Naive thymus-derived CD4-positive, alpha-beta T cell (primary cell): ENCODE results near the gene APH1B. TPM values are rescaled to one million over a fixed set of nuclear protein-coding genes. Genes with fewer than 3 reads are reported as not detected.

Source experiments
- ATAC-seq: fragments of 150-1000 bp; cut with Tn5 transposase; 2 replicates; pipeline ENCODE4 v1.10.0; 2021; ENCODE audit warnings: mild to moderate bottlenecking, moderate library complexity
- CTCF ChIA-PET: fragments of 350-600 bp; sonication (Branson Sonifier 250); formaldehyde crosslinking; loops from one replicate; lab custom pipeline; 2021; ENCODE audit warnings: antibody characterized with exemption; lab: Charles Lee
- POLR2A ChIA-PET: fragments of 350-600 bp; sonication (Branson Sonifier 250); formaldehyde crosslinking; loops from one replicate; lab custom pipeline; 2021; ENCODE audit warnings: antibody characterized with exemption, inconsistent platforms; lab: Charles Lee
- DNase-seq, 9 donors: peaks; one replicate each; pipeline versions ENCODE4 v3.0.0 to v3.0.0-alpha.2; 2020 to 2022; ENCODE audit warnings: mixed read lengths in 1 of 9
- H3K27ac ChIP-seq: one replicate; pipeline ENCODE4 v1.7.0; 2013; ENCODE audit warnings: mild to moderate bottlenecking, low read depth, low read length, moderate library complexity
- H3K27me3 ChIP-seq, 2 donors: one replicate each; pipeline ENCODE4 v1.7.0; 2013; ENCODE audit warnings: low read length in 2 of 2, mild to moderate bottlenecking in 2 of 2, moderate library complexity in 2 of 2; ENCODE audit not compliant: control insufficient read depth in 2 of 2, insufficient read depth in 2 of 2
- H3K36me3 ChIP-seq, 3 experiments: 1 replicate in 2 of 3; 2 replicates in 1 of 3; pipeline ENCODE4 v1.7.0; 2013; ENCODE audit warnings: low read length in 3 of 3, mild to moderate bottlenecking in 3 of 3, moderate library complexity in 1 of 3; ENCODE audit not compliant: insufficient read depth in 3 of 3, control insufficient read depth in 2 of 3
- H3K4me1 ChIP-seq, 2 donors: one replicate each; pipeline ENCODE4 v1.7.0; 2013; ENCODE audit warnings: low read length in 2 of 2, mild to moderate bottlenecking in 2 of 2, moderate library complexity in 1 of 2; ENCODE audit not compliant: control insufficient read depth in 2 of 2, insufficient read depth in 2 of 2
- H3K4me3 ChIP-seq: 2 replicates; pipeline ENCODE4 v1.7.0; 2013; ENCODE audit warnings: mild to moderate bottlenecking, low read length
- H3K9me3 ChIP-seq, 3 experiments: 1 replicate in 2 of 3; 2 replicates in 1 of 3; pipeline ENCODE4 v1.7.0; 2013; ENCODE audit warnings: low read length in 3 of 3; ENCODE audit not compliant: control insufficient read depth in 2 of 3
- H3K27ac Mint-ChIP-seq, 9 donors: one replicate each; pipeline ENCODE4 v1.8.0; 2020 to 2022; ENCODE audit warnings: mixed read lengths in 9 of 9, mild to moderate bottlenecking in 8 of 9, moderate library complexity in 5 of 9, inconsistent platforms in 2 of 9
- H3K27me3 Mint-ChIP-seq, 5 donors: one replicate each; pipeline ENCODE4 v1.8.0; 2021 to 2022; ENCODE audit warnings: mixed read lengths in 5 of 5, mild to moderate bottlenecking in 1 of 5
- H3K36me3 Mint-ChIP-seq, 5 donors: one replicate each; pipeline ENCODE4 v1.8.0; 2020 to 2022; ENCODE audit warnings: mixed read lengths in 5 of 5, mild to moderate bottlenecking in 3 of 5, inconsistent platforms in 1 of 5
- H3K4me1 Mint-ChIP-seq, 7 donors: one replicate each; pipeline ENCODE4 v1.8.0; 2020 to 2022; ENCODE audit warnings: mixed read lengths in 7 of 7, mild to moderate bottlenecking in 3 of 7, inconsistent platforms in 1 of 7
- H3K4me3 Mint-ChIP-seq, 10 donors: one replicate each; pipeline ENCODE4 v1.8.0; 2020 to 2022; ENCODE audit warnings: mild to moderate bottlenecking in 10 of 10, mixed read lengths in 10 of 10, moderate library complexity in 6 of 10, inconsistent platforms in 2 of 10
- H3K9me3 Mint-ChIP-seq, 11 donors: one replicate each; pipeline ENCODE4 v1.8.0; 2020 to 2022; ENCODE audit warnings: mixed read lengths in 11 of 11, mild to moderate bottlenecking in 4 of 11, inconsistent platforms in 1 of 11, moderate library complexity in 1 of 11
- intact Hi-C, 2 donors: fragments of 100-400 bp; cut with micrococcal nuclease; formaldehyde crosslinking; loops; one replicate each; pipeline ENCODE4 v1.15.1; 2023
- polyA plus RNA-seq, 2 donors: library from polyadenylated mRNA; unstranded; fragments of 300-500 nt; fragmentation: Illumina TruSeq; gene quantifications; one replicate each; pipeline ENCODE4 v1.2.3, GENCODE V29; 2021
- total RNA-seq, 6 experiments: library from RNA in 5 of 6; stranded (reverse) in 5 of 6; gene quantifications; 1 replicate in 5 of 6; 2 replicates in 1 of 6; pipeline ENCODE4 v1.2.3 and lab custom pipeline; 2021 to 2026

APH1B gene
- total and polyA plus RNA-seq, 7 experiments from 2014 or later, result 9.9 to 29.9 (median 17.3) TPM

DNA sequence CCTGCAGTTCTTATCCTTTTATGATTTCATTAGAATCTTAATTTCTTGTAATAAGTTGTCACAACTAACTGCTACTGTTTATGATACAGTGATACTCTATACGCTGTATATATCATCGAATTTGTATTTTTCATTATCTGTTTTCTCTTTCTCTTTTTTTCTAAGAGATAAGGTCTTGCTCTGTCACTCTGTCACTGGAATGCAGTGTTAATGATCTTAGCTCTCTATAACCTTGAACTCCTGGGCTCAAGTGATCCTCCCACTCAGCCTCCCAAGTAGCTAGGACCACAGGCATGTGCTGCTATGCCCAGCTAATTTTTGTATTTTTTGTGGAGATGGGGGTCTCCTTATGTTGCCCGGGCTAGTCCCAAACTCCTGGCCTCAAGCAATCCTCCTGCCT lies 14.8 kb downstream of the APH1B start:
- intact Hi-C loops, result no loop called here
- H3K36me3 ChIP-seq, result peaks cover 0 to 5% (median 4%) of the 10 kb centered on the region in 3 experiments
- ATAC-seq (no peak), DNase-seq (no peak)
- POLR2A ChIA-PET, result no interaction called here
- CTCF ChIA-PET, result no interaction called here
- H3K4me3 Mint-ChIP-seq, result no peak overlapping the region
- H3K4me1 Mint-ChIP-seq, result peaks cover 7 to 23% (median 18%) of the 10 kb centered on the region in 7 donors
- no peak overlapping the region for H3K4me3 ChIP-seq
- no peaks in the 10 kb centered on the region for H3K9me3 Mint-ChIP-seq
- H3K36me3 Mint-ChIP-seq, result peaks cover 2 to 41% (median 14%) of the 10 kb centered on the region in 5 donors
- no peaks in the 10 kb centered on the region for H3K4me1 ChIP-seq
- no peaks in the 10 kb centered on the region for H3K27me3 ChIP-seq
- H3K27me3 Mint-ChIP-seq, result no peaks in the 10 kb centered on the region
- H3K27ac Mint-ChIP-seq, result no peak overlapping the region
- no peaks in the 10 kb centered on the region for H3K9me3 ChIP-seq
- H3K27ac ChIP-seq, result no peak overlapping the region

DNA sequence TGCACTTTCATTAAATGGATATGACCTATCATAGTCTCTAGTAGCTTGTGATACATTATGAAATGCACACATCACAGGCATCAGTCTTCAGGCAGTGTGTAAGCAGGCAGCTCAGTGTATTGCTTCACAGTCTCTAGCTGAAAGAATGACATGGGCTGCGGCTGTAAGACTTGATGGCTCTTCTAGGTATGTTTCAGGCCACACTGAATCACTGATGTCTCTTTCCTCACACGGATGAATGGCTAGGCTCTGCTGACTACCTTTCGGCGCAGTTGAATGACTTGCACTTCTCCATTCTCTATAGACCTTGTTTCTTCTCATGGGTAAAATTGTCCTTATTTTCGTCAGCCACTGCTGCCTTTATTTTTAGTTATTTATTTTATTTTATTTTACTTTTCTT lies 15.4 kb downstream of the APH1B start:
- no peaks in the 10 kb centered on the region for H3K27me3 ChIP-seq
- Mint-ChIP-seq H3K9me3 (no peaks in the 10 kb centered on the region), H3K27ac (peak overlapping the region in 1 of 9 donors; percentile 16), H3K4me1 (peaks cover 7 to 23% (median 19%) of the 10 kb centered on the region in 7 donors), H3K36me3 (peaks cover 2 to 42% (median 18%) of the 10 kb centered on the region in 5 donors), H3K4me3 (no peak overlapping the region), H3K27me3 (no peaks in the 10 kb centered on the region)
- ATAC-seq (no peak), DNase-seq (no peak)
- ChIA-PET CTCF (no interaction called here), POLR2A (no interaction called here)
- no peaks in the 10 kb centered on the region for H3K4me1 ChIP-seq
- H3K4me3 ChIP-seq, result no peak overlapping the region
- H3K27ac ChIP-seq, result no peak overlapping the region
- H3K9me3 ChIP-seq, result no peaks in the 10 kb centered on the region
- H3K36me3 ChIP-seq, result peaks cover 0 to 11% (median 4%) of the 10 kb centered on the region in 3 experiments
- intact Hi-C loops, result no loop called here

DNA sequence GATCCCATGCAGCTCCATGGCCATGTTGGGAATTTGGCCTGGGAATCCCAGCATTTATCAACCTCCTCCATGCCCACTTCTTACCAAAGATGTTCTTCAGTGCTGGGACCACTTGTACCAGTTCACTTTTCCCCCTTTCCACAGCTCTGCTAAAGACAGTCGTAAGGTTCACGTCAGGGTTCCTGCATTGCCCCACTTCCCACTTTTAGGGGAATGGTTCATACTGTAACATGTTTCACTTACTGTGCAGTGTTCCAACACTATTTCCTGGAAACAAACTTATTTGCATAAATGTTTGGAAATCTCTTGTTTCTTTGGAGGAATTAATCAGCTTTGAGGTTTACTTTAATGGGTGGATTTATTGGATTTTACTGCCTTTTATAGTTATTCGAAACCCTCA lies 17.0 kb downstream of the APH1B start:
- H3K27ac Mint-ChIP-seq, result peak overlapping the region in 1 of 9 donors; percentile 34
- no peak overlapping the region for H3K4me3 Mint-ChIP-seq
- no peaks in the 10 kb centered on the region for H3K9me3 ChIP-seq
- CTCF ChIA-PET, result interaction anchor here (1.5 kb wide), 1 partner anchor 108 kb away, joined by 3 read pairs; no protein-coding TSS in a partner anchor
- ATAC-seq, result no peak
- peaks cover 0 to 15% (median 0%) of the 10 kb centered on the region in 3 experiments for H3K36me3 ChIP-seq
- peaks cover 2 to 50% (median 29%) of the 10 kb centered on the region in 5 donors for H3K36me3 Mint-ChIP-seq
- no peaks in the 10 kb centered on the region for H3K27me3 Mint-ChIP-seq
- H3K4me1 Mint-ChIP-seq, result peaks cover 0 to 14% (median 13%) of the 10 kb centered on the region in 7 donors
- H3K27ac ChIP-seq, result no peak overlapping the region
- H3K9me3 Mint-ChIP-seq, result no peaks in the 10 kb centered on the region
- intact Hi-C loops, result no loop called here
- POLR2A ChIA-PET, result no interaction called here
- H3K27me3 ChIP-seq, result no peaks in the 10 kb centered on the region
- no peak for DNase-seq
- no peaks in the 10 kb centered on the region for H3K4me1 ChIP-seq
- H3K4me3 ChIP-seq, result no peak overlapping the region

DNA sequence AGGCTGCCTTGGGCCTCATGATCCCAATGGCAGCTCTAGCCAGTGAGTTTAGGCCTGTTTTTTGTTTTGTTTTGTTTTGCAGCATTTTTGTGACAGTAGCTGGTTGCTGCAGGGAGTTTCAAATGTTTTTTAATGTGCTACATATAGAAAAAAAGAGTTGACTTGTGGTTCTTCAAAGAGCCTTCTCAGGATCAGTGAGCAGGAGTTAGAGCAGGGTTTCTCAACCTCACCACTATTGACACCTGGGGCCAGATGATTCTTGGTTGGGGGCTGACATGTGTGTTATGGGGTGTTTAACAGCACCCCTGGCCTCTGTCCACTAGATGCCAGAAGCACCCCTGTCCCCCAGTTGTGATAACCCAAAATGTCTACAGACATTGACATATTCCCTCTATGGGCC lies 17.9 kb downstream of the APH1B start:
- Histone ChIP-seq H3K4me1 (no peaks in the 10 kb centered on the region), H3K4me3 (no peak overlapping the region), H3K9me3 (no peaks in the 10 kb centered on the region), H3K27me3 (no peaks in the 10 kb centered on the region), H3K27ac (no peak overlapping the region), H3K36me3 (peaks cover 0 to 24% (median 0%) of the 10 kb centered on the region in 3 experiments)
- ATAC-seq (no peak), DNase-seq (no peak)
- H3K27ac Mint-ChIP-seq, result peak overlapping the region in 2 of 9 donors; percentile 13 to 22
- peaks cover 0 to 14% (median 13%) of the 10 kb centered on the region in 7 donors for H3K4me1 Mint-ChIP-seq
- no peaks in the 10 kb centered on the region for H3K27me3 Mint-ChIP-seq
- H3K4me3 Mint-ChIP-seq, result no peak overlapping the region
- ChIA-PET POLR2A (no interaction called here), CTCF (interaction anchor here (0.8 to 1.5 kb wide), 2 partner anchors 107 to 772 kb away, joined by 3 read pairs; no protein-coding TSS in a partner anchor)
- no peaks in the 10 kb centered on the region for H3K9me3 Mint-ChIP-seq
- H3K36me3 Mint-ChIP-seq, result peaks cover 2 to 59% (median 38%) of the 10 kb centered on the region in 5 donors
- intact Hi-C loops, result no loop called here

DNA sequence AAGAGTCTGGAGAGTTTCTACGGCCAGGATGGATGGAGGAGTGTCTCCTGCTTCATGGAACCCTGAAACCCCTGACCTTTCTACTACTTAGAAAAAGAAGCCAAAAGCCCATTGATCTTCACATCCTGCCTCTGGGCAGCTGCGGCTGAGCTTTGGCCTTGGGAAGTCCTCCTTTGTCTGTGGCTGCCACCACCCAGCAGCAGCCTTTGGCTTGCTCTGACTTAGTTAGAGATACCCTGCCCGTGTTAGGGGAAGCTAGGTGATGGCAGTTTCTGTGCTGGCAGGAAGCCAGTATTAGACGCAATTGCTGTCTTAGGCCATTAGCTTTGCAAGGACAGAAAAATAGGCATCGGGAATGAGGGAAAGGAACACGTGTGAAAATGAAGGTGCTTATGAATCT lies 18.8 kb downstream of the APH1B start:
- H3K27ac Mint-ChIP-seq, result no peak overlapping the region
- H3K4me3 ChIP-seq, result no peak overlapping the region
- no peak for DNase-seq
- no peaks in the 10 kb centered on the region for H3K4me1 ChIP-seq
- H3K4me1 Mint-ChIP-seq, result peaks cover 0 to 14% (median 13%) of the 10 kb centered on the region in 7 donors
- H3K9me3 ChIP-seq, result no peaks in the 10 kb centered on the region
- no peaks in the 10 kb centered on the region for H3K9me3 Mint-ChIP-seq
- H3K36me3 ChIP-seq, result peaks cover 0 to 30% (median 0%) of the 10 kb centered on the region in 3 experiments
- ChIA-PET POLR2A (interaction anchor here (0.6 kb wide), 1 partner anchor 18 kb away, joined by 3 read pairs; no protein-coding TSS in a partner anchor), CTCF (interaction anchor here (0.8 to 0.9 kb wide), 2 partner anchors 105 to 771 kb away, joined by 3 to 4 read pairs; no protein-coding TSS in a partner anchor)
- H3K27me3 ChIP-seq, result no peaks in the 10 kb centered on the region
- H3K27me3 Mint-ChIP-seq, result no peaks in the 10 kb centered on the region
- H3K36me3 Mint-ChIP-seq, result peaks cover 2 to 65% (median 41%) of the 10 kb centered on the region in 5 donors
- intact Hi-C loops, result no loop called here
- H3K4me3 Mint-ChIP-seq, result no peak overlapping the region
- ATAC-seq, result no peak
- H3K27ac ChIP-seq, result no peak overlapping the region

DNA sequence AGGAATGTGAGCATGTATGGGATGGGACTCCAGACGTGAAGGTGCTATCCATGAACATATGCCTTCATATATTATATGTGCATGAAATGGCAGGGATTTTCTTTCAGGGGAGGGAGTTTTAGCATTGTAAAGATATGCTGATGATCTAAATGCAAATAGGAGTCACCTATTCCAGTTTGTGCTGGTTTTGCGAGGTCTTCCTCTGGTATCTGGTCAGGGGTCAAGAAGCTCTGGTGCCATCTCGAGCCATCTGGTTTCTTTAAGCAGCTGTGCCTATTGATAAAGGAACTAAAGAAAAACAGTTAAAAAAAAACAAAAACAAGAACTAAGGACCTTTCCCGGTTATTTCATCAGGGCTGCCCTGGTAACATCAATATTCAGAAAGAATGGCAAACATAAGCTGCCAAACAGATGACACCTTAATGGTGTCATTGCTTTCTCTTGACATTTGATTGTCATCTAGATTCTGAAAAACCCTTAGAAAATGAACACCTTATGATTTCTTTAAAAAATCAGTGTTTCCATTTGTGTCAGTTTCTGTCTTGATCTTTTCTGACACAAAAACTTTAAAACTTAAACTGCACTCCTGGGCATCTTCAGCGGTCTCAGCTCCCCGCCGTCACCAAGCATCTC lies 22.7 kb downstream of the APH1B start:
- Histone ChIP-seq H3K27me3 (no peaks in the 10 kb centered on the region), H3K9me3 (no peaks in the 10 kb centered on the region), H3K36me3 (peaks cover 0 to 43% (median 5%) of the 10 kb centered on the region in 3 experiments), H3K4me1 (no peaks in the 10 kb centered on the region), H3K27ac (no peak overlapping the region), H3K4me3 (no peak overlapping the region)
- POLR2A ChIA-PET, result no interaction called here
- Mint-ChIP-seq H3K4me1 (peaks cover 0 to 12% (median 10%) of the 10 kb centered on the region in 7 donors), H3K36me3 (peaks cover 2 to 67% (median 55%) of the 10 kb centered on the region in 5 donors), H3K4me3 (no peak overlapping the region), H3K27me3 (no peaks in the 10 kb centered on the region), H3K9me3 (no peaks in the 10 kb centered on the region), H3K27ac (peak overlapping the region in 1 of 9 donors; percentile 70)
- CTCF ChIA-PET, result no interaction called here
- intact Hi-C loops, result loop anchor here in 1 of 2 donors (10.0 kb wide), 1 partner anchor 135 kb away; no protein-coding TSS in a partner anchor
- ATAC-seq (no peak), DNase-seq (no peak)
